ENCODE results near the gene KRR1. TPM values are rescaled to one million over a fixed set of nuclear protein-coding genes. Genes with fewer than 3 reads are reported as not detected.

KRR1 gene
- total RNA-seq, 1 donor from 2014 or later, result 21.4 TPM

- Histone ChIP-seq H3K4me1 (peaks cover 12% of the 10 kb centered on the region), H3K27ac (no peak overlapping the region), H3K9me3 (no peaks in the 10 kb centered on the region), H3K27me3 (no peaks in the 10 kb centered on the region), H3K36me3 (no peaks in the 10 kb centered on the region), H3K4me3 (no peak overlapping the region)
- TF ChIP-seq CTCF (IDR thresholded peaks at IDR 0.05), result no peak
- TF ChIP-seq POLR2AphosphoS5 (IDR thresholded peaks at IDR 0.05; ENCODE audit: insufficient read depth in 1 of 2, low read depth in 1 of 2), result no peak
- no peak for TF ChIP-seq POLR2A (IDR thresholded peaks at IDR 0.05)
- DNase-seq (ENCODE audit: extremely low spot score in 2 of 2), result no peak
- intact Hi-C loops (cut with DNase I), result no loop called here
Observed at GRCh38 chr12:75548879-75549278, 37.5 kb upstream of the KRR1 start.

- TF ChIP-seq CTCF (IDR thresholded peaks at IDR 0.05) (no peak), POLR2AphosphoS5 (IDR thresholded peaks at IDR 0.05; ENCODE audit: insufficient read depth in 1 of 2, low read depth in 1 of 2) (no peak), POLR2A (IDR thresholded peaks at IDR 0.05) (no peak)
- Histone ChIP-seq H3K4me1 (peaks cover 4% of the 10 kb centered on the region), H3K27ac (no peak overlapping the region), H3K9me3 (no peaks in the 10 kb centered on the region), H3K36me3 (no peaks in the 10 kb centered on the region), H3K27me3 (no peaks in the 10 kb centered on the region), H3K4me3 (no peak overlapping the region)
- intact Hi-C loops (cut with DNase I), result no loop called here
- no peak for DNase-seq (ENCODE audit: extremely low spot score in 2 of 2)
Observed at GRCh38 chr12:75545636-75546035, 34.2 kb upstream of the KRR1 start.

- TF ChIP-seq POLR2A (IDR thresholded peaks at IDR 0.05) (no peak), CTCF (IDR thresholded peaks at IDR 0.05) (no peak), POLR2AphosphoS5 (IDR thresholded peaks at IDR 0.05; ENCODE audit: insufficient read depth in 1 of 2, low read depth in 1 of 2) (no peak)
Observed at GRCh38 chr12:75543529-75543928, 32.1 kb upstream of the KRR1 start.

GRCh38 chr12:75542942-75543341 lies 31.5 kb upstream of the KRR1 start:
- Histone ChIP-seq H3K27me3 (no peaks in the 10 kb centered on the region), H3K9me3 (no peaks in the 10 kb centered on the region), H3K4me1 (no peaks in the 10 kb centered on the region), H3K36me3 (no peaks in the 10 kb centered on the region), H3K27ac (no peak overlapping the region), H3K4me3 (no peak overlapping the region)
- intact Hi-C loops (cut with DNase I), result no loop called here
- TF ChIP-seq CTCF (IDR thresholded peaks at IDR 0.05) (no peak), POLR2AphosphoS5 (IDR thresholded peaks at IDR 0.05; ENCODE audit: insufficient read depth in 1 of 2, low read depth in 1 of 2) (no peak), POLR2A (IDR thresholded peaks at IDR 0.05) (no peak)
- DNase-seq (ENCODE audit: extremely low spot score in 2 of 2), result no peak

More at GRCh38 chr12:75543529-75543928, 32.1 kb upstream of the KRR1 start:
- intact Hi-C loops (cut with DNase I), result no loop called here
- Histone ChIP-seq H3K27ac (no peak overlapping the region), H3K27me3 (no peaks in the 10 kb centered on the region), H3K36me3 (no peaks in the 10 kb centered on the region), H3K4me3 (no peak overlapping the region), H3K4me1 (no peaks in the 10 kb centered on the region), H3K9me3 (no peaks in the 10 kb centered on the region)
- no peak for DNase-seq (ENCODE audit: extremely low spot score in 2 of 2)

GRCh38 chr12:75539889-75540288 lies 28.5 kb upstream of the KRR1 start:
- intact Hi-C loops (cut with DNase I), result no loop called here
- no peak overlapping the region for H3K27ac ChIP-seq
- H3K4me1 ChIP-seq, result no peaks in the 10 kb centered on the region
- no peak for DNase-seq (ENCODE audit: extremely low spot score in 2 of 2)
- no peak for TF ChIP-seq POLR2AphosphoS5 (IDR thresholded peaks at IDR 0.05; ENCODE audit: insufficient read depth in 1 of 2, low read depth in 1 of 2)
- no peak for TF ChIP-seq POLR2A (IDR thresholded peaks at IDR 0.05)
- TF ChIP-seq CTCF (IDR thresholded peaks at IDR 0.05), result no peak
- no peak overlapping the region for H3K4me3 ChIP-seq
- H3K36me3 ChIP-seq, result no peaks in the 10 kb centered on the region
- H3K27me3 ChIP-seq, result no peaks in the 10 kb centered on the region
- no peaks in the 10 kb centered on the region for H3K9me3 ChIP-seq
